NCI-H2029 treated with DMSO at 0.1 percent for 48 hours (cell line): ENCODE measurements around the gene ABCC1.
"Not testable (repeated sequence)": the region's sequence is repeated elsewhere in the genome, so short reads cannot be mapped to it uniquely, and the experiment has no call there.

ENCODE experiments used
- DNase-seq: peaks from one replicate; lab custom pipeline; 2025; lab: John Stamatoyannopoulos, UW

The ABCC1 gene

DNA sequence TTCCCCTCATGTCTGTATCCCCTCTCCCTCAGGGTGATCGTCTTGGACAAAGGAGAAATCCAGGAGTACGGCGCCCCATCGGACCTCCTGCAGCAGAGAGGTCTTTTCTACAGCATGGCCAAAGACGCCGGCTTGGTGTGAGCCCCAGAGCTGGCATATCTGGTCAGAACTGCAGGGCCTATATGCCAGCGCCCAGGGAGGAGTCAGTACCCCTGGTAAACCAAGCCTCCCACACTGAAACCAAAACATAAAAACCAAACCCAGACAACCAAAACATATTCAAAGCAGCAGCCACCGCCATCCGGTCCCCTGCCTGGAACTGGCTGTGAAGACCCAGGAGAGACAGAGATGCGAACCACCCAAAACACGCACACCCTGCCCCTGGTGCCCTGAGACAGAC is 191.7 kb downstream of the ABCC1 start:
- DNase-seq, result no peak

DNA sequence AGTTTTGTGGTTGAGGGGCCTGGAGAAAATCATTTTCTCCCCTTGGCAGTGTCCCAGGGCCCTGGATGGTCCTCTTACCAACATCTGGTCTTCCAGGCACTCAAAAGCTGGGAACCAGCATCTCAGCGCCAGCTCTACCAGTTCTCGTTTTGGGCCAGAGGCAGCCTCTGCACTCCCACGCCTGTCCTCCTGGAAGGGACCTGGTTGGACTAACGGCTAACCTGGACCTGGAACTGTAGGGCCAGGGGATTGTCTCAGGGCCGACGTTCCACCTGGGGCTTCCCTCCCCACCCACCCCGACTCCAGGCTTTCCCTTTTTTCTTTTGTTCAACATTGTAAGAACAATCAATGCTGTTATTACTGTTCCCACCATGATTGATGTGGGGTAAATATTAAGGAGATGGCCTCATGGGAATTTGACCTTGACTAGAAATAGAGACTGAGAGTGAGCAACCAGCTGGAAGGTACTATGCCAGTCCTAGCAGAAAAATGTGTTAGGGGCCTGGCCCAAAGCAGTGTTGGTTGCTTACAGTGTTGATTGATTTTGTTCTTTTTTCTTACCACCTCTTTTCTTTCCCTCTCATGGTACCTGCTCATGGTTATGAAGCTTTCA is 192.5 kb downstream of the ABCC1 start:
- no peak for DNase-seq

DNA sequence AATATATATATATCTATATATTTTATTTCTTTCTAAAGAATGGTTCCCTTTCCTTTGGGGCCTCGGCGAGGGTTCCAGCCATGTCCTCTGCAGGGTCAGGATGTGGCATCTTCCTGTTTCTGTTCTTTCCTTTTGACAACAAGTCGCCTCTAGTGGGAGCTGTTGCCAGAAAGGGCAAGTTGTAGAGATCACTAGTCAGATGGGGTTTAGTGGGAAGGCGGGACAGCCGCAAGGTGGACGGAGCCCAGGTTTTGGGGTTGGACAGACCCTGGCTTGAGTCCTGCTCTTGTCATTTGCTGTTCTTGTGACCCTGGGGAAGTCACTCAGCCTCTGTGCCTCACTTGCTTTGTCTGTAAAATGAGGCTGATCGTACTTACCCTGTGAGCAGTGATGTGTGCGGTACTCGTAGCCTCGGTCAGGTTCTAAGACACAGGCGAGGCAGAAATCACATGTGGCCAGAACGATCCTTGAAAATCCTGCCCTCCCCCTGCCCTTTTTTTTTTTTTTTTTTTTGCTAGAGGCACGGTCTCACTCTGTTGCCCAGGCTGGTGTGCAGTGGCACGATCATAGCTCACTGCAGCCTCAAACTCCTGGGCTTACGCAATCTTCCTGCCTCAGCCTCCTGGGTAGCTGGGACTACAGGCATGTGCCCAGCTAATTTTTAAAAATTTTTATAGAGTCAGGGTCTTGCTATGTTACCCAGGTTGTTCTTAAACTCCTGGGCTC is 193.8 kb downstream of the ABCC1 start:
- DNase-seq, result no peak

DNA sequence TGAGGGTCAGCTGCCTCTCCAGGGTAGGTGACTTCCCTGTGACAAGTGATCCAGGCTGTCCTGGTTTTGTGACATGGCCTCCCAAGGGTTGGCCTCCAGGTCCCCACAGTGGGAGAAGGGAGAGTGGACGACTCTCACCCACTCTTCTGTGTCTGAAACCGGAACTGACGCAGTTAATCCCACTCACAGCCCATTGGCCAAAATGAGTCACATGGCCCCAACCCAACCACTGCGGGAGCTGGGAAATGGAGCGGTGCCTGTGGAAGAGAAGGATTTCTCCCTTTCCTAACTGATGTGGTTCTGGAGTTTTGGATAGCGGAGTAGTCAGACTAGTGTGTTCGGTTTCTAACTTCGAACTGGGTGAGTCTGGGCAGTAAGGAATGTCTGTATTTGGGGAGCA is 194.5 kb downstream of the ABCC1 start:
- DNase-seq, result no peak

DNA sequence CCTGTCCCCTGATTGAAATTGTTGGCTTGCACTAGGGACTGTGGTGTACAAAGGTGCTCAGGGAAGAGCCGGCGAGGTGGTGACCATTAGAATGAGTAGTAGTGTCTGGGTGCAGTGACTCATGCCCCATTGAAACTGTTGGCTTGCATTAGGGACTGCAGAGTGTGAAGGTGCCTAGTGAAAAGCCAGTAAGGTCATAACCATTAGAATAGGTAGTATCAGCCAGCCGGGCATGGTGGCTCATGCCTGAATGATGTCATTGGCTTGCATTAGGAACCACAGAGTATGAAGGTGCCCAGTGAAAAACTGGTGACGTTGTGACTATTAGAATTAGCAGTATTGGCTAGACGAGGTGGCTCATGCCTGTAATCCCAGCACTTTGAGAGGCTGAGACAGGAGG is 195.0 kb downstream of the ABCC1 start:
- DNase-seq, result no peak

DNA sequence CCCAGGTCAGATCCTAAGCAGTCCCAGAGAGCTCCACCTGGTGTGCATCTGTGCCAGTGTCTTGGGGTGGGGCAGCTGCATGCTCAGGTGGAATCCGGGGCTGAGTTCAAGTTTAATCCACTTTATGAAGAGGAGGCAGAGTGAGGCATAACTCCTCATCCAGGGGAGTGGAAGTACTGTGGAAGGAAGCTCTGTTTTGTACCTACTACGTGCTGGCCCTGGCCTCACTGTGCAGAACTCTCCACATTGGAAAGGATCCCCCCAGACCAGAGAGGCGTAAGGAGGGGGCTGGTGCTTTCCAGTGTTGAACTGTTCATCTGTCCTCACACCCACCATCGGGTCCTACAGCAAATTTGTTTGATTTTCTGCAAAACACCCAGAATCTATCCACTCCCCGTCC is 195.9 kb downstream of the ABCC1 start:
- DNase-seq, result no peak

DNA sequence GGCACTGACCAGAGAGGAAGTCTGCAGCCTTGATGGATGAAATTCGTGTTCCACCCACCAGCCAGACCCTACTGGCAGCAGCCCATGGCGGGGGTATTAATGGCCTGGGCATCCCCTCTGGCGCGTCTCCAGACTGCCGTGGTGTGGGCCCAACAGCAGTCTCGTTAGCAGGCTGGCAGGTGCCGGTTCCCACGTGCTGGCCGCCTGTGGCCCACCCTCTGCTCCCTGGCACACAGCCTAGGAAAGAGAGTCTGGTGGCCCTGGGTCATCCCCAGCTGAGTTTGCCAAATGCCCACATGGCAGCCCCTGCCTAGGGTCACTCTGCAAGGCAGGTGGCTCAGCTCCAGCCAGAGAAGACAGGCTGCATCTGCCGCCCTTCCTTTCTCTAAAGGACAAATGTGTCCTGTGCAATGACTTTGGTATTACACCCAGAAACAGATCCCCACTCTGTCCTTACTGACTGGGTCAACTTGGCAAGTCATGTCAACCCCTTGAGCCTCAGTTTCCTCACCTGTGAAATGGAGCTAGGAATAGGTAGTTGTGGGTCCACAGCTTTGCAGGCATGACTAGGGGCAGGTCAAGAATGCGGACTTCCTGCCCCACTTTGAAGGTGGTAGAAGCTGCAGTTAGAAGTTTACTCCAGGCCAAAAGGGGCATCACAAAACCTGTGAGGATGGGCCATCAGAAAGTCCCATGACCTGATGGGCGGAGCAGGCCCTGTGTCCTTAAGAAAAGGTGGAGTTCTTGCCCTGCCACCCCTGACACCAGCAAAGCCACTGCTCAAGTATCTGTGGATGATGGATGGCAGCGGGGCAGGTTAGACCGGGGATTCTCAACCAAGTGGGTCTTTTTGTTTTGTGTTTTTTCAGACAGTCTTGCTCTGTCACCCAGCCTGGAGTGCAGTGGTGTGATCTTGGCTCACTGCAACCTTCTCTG is 197.2 kb downstream of the ABCC1 start:
- DNase-seq, result no peak

DNA sequence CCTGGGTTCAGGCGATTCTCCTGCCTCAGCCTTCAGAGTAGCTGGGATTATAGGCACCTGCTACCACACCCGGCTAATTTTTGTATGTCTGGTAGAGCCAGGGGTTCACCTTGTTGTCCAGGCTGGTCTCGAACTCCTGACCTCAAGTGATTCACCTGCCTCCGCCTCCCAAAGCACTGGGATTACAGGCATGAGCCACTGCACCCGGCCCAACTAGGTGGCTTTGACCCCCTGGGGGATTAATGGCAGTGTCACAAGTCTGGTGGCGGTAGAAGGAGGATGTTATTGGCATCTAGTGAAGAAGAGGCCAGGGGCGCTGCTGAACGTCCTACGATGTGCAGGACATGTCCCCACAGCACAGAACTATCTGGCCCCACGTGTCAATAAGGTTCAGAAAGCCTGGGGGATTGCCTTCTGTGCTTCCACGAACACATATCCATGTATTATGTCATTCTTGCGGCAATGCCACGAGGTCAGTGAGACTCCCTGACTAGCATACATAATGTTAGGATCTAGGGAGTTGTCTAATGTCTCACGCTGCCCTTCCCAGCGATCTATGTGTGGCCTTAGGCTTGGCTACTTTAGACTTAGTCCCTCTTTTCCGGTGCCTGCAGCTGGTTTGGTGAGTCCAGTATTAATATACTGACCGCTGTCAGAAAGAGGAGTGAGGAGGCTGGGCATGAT is 198.0 kb downstream of the ABCC1 start:
- DNase-seq, result no peak

DNA sequence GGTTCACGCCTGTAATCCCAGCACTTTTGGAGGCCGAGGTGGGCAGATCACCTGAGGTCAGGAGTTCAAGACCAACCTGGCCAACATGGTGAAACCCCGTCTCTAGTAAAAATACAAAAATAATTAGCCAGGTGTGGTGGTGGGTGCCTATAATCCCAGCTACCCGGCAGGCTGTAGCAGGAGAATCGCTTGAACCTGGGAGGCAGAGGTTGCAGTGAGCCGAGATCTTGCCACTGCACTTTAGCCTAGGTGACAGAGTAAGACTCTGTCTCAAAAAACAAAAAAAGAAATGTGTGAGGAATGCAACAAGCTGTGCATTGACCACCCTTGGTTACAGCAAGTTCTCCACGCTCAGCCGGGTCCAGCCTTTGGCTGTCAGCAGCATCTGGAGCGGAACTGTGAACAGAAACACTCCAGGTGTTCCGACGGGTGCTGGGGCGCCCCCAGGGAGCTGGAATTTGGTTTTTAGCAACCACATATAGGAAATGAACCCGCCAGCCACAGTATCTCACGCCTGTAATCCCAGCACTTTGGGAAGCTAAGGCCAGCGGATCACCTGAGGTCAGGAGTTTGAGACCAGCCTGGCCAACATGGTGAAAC is 198.7 kb downstream of the ABCC1 start:
- DNase-seq, result not testable (repeated sequence)

DNA sequence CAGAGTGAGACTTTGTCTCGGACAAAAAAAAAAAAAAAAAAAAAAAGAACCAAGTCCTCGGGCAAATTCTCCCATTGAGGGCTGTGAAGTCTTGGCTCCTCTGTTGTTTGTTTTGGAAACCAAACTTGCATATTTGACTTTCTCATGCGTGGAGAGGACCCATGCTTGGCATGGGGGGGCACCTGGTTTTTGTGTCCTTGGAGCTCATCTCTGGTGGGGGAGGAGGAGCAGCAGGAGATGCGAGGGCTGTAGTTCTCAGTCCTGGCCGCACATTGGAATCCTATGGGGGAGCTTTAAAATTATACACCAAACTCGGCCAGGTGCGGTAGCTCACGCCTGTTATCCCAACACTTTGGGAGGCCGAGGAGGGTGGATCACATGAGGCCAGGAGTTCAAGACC is 199.3 kb downstream of the ABCC1 start:
- no peak for DNase-seq

DNA sequence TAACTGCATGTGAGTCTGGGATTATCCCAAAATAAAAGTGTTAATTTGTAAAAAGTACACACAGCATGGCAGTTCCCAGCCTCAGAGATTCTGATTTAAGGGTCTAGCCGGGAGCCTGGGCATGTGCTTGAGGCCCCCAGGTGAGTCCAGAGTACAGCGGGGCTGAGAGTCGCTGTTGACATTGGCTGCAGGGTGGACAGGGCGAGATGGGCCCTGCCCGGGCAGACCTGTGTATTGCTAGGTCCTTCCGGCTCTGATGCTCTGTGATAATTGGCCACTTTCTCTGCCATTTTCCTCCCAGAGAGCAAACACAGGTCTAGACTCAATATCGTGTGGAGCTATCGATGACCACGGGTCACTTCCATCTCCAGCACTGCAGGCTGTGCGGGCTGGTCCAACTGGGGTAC is 200.3 kb downstream of the ABCC1 start:
- no peak for DNase-seq

DNA sequence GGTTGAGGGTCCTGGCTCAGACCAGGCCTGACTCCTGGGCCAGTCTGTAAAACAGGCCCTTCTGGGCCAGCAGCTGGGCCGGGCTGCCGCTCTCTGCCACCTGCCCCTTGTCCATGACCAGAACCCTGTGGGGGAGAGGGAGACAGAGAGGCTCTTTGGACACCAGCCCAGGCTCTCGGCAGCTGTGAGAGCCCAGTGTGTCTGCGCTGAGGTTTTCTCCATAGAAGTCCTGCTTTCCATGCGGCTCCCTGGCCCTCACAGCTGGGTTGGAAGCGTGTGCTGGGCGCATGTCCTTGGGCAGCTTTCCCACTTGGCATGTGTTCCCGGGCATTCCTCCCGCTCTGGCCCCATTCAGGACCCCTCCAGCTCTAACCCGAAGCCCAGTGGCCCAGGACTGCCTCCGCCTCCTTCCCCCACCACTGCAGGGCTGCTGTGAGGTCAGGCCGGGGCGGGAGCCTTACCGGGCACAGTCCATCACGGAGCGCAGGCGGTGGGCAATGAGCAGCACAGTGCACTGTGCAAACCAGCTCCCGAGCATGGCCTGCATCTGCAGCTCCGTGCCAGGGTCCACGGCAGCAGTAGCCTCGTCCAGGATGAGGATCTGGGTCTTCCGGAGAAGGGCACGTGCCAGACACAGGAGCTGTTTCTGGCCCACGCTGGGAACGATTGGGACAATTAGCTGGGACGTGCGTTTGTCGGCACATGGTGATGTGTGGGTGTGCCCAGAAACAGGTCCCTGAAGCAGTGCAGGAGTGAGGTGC is 200.9 kb downstream of the ABCC1 start:
- peak; percentile 56 for DNase-seq

DNA sequence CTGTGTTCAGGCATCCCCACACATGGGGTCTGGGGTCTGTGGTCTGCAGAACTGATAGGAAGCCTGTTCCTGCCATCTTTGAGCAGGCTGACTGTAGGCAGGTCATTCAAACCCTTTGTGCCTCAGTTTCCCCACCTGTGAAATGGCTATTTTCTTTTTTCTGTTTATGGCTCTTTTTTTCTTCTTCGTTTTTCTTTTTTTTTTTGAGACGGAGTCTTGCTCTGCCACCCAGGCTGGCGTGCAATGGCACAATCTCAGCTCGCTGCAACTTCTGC is 201.4 kb downstream of the ABCC1 start:
- no peak for DNase-seq

DNA sequence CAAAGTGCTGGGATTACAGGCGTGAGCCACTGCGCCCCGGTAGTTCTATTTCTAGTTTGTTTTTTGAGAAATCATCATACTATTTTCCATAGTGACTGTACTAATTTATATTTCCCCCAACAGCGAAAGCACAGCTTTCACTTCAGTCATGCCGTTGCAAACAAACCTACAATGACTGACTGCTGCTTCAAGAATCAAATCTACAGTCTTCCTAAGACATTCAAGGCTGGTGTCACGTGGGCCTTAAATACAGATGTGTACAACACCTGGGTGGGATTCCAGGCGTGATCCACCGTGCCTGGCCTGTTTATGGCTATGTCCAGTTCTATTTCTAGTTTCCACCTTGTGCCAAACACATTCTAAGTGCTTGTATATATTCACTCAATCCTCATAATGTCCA is 201.9 kb downstream of the ABCC1 start:
- DNase-seq, result no peak

DNA sequence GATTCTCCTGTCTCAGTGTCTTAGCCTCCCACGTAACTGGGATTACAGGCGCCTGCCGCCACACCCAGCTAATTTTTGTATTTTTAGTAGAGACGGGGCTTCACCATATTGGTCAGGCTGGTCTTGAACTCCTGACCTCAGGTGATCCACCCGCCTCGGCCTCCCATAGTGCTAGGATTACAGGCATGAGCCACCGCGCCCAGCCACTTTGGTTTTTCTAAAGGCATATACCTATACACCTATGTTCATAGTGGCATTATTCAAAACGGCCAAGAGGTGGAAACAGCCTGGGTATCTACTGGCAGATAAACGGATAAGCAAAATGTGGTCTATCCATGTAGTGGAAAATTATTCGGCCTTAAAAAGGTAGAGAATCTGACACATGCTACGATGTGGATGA is 203.6 kb downstream of the ABCC1 start:
- not testable (repeated sequence) for DNase-seq

DNA sequence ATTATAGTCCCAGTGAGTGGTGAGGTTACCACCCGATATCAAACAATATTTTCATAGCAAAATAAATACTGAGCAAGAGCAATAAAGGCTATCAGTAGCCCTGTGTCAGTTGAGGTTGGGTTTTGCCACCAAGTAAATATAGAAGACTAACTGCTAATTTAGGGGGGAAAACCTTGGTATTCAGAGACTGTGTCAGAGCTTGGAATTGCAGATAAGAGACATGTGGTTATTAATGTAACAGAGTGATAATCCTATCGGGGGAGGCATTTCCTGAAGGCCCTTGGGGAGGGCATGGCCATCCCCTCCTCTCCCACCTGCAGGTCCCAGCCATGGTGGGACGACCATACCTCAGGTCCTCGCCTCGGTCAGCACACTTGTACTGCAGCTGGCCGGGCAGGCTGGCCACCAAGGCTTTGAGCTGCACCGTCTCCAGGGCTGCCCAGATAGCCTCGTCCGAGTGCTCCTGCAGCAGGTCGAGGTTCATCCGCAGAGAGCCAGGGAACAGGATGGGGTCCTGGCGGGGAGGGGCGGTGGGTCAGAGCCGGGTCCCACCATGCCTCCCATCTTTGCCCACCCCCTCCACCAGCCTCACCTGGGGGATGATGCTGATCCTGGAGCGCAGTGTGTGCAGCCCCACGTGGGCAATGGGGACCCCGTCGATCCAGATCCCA is 205.0 kb downstream of the ABCC1 start:
- DNase-seq, result no peak

DNA sequence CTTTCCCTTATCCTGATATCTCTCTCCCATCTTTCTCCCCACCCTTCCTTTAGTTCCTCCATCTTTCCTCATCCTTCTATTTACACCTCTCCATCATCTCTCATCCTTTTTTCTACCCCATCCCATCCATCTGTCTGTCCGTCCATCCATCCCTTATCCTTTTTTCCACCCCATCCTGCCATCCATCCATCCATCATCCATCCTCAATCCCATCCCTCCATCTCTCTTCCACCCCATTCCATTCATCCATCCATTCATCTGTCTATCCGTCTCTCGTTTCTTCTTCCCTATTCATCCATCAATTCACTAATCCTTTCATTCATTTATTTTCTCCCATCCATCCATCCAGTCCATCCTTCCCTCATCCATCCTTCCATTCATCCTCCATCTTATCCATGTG is 205.8 kb downstream of the ABCC1 start:
- DNase-seq, result no peak

DNA sequence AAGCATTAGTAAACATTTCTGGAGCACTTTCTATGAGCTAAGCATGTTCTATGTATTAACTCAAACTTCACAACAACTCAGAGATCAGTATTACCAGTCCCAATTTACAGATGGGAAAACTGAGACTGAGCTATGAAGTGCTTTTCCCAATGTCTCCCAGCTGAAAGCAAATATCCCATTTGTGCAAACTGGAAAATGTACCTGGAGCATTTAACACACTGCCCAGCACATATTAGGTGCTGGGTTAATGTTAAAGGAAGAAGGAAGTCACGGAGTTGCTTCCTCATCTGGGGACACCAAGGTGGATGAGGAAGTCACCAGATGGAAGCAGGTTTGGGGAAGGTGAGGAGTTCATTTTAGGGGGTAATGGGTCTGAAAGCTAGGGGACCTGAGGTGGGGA is 207.8 kb downstream of the ABCC1 start:
- DNase-seq, result no peak

DNA sequence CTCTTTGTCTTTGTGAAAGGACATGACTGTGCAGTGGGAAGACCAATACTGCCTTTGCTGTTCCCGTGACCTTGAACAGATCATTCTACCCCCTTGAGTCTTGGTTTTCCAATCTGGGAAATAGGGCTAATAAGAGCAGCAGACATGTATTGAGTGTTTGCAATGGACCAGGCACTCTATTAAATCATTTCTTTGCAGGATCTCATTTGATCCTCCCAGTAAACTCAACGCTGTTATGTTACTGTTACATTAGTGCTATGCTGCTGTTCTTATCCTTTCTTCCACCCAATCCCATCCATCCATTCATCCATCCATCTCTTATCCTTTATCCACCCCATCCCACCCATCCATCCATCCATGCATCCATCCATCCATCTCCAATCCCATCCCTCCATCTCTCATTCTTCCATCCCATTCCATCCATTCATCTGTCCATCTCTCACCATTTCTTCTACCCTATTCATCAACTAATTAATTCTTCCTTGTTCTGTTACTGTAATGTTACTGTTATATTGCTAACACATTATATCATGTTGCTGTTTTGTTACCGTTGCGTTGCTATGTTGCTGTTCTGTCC is 208.8 kb downstream of the ABCC1 start:
- no peak for DNase-seq

DNA sequence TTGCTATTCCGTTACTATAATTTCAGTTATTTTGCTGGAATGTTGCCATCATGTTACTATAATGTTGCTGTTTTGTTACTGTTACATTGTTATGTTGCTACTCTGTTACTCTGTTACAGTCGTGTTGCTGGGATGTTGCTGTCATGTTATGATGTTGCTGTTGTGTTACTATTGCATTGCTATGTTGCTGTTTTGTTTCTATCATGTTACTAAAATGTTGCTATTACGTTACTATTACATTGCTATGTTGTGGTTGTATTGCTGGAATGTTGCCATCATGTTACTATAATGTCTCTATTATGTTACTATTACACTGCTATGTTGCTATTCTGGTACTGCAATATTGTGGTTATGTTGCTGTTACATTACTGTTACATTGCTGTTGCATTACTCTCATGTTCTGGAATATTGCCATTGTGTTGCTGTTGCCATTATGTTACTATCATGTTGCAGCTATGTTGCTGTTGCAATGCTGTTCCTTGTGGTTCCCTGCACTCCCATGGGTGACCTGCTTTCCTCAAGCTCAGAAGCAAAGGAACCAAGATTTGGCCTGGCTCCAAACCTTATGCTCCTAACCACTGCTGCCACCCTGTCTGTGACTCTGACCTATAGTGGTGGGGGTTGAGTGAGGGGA is 209.4 kb downstream of the ABCC1 start:
- DNase-seq, result no peak
